WTC11 (cell line): ENCODE data around the gene HOXA2. TPM values are rescaled to one million over a fixed set of nuclear protein-coding genes. Genes with fewer than 3 reads are reported as not detected.

Source experiments
- ATAC-seq: fragments of 200-7000 bp; cut with Tn5 transposase; 2 replicates; pipeline ENCODE4 v1.10.0; 2021; ENCODE audit warnings: mild to moderate bottlenecking, moderate library complexity
- CTCF ChIA-PET: fragments of 300-600 bp; sonication (Branson Sonifier 250); formaldehyde crosslinking; loops from one replicate; lab custom pipeline; 2021; ENCODE audit warnings: antibody characterized with exemption; lab: Charles Lee
- POLR2A ChIA-PET: fragments of 350-600 bp; sonication (Branson Sonifier 250); formaldehyde crosslinking; loops from one replicate; lab custom pipeline; 2021; ENCODE audit warnings: antibody characterized with exemption; lab: Charles Lee
- DNase-seq: peaks from one replicate; pipeline ENCODE4 v3.0.0; 2021; ENCODE audit warnings: low spot score
- H3K27ac Mint-ChIP-seq: 2 replicates; pipeline ENCODE4 v1.8.0; 2021; ENCODE audit warnings: mixed read lengths
- H3K27me3 Mint-ChIP-seq: 2 replicates; pipeline ENCODE4 v1.8.0; 2021; ENCODE audit warnings: low read depth, mild to moderate bottlenecking, moderate library complexity, mixed read lengths
- H3K36me3 Mint-ChIP-seq: 2 replicates; pipeline ENCODE4 v1.8.0; 2021; ENCODE audit warnings: mixed read lengths
- H3K4me1 Mint-ChIP-seq: 2 replicates; pipeline ENCODE4 v1.8.0; 2022; ENCODE audit warnings: mixed read lengths
- H3K4me3 Mint-ChIP-seq: 2 replicates; pipeline ENCODE4 v1.8.0; 2021; ENCODE audit warnings: mild to moderate bottlenecking, moderate library complexity, mixed read lengths
- H3K9me3 Mint-ChIP-seq: 2 replicates; pipeline ENCODE4 v1.8.0; 2021; ENCODE audit warnings: mixed read lengths
- ATF1 ChIP-seq: sonication (generic); formaldehyde crosslinking; IDR thresholded peaks from 2 replicates; pipeline ENCODE4 v1.8.1; 2023; ENCODE audit warnings: mild to moderate bottlenecking, moderate library complexity, missing genetic modification reagents
- CREB1 ChIP-seq: sonication (generic); formaldehyde crosslinking; IDR thresholded peaks from 2 replicates; pipeline ENCODE4 v1.8.0; 2023; ENCODE audit warnings: mild to moderate bottlenecking, missing genetic modification reagents
- GABPB1 ChIP-seq: sonication (generic); formaldehyde crosslinking; IDR thresholded peaks from 2 replicates; pipeline ENCODE4 v1.8.1; 2023; ENCODE audit warnings: mild to moderate bottlenecking, missing genetic modification reagents
- JUN ChIP-seq: sonication (generic); formaldehyde crosslinking; IDR thresholded peaks from 2 replicates; pipeline ENCODE4 v1.8.0; 2023; ENCODE audit warnings: mild to moderate bottlenecking, missing genetic modification reagents
- NFATC4 ChIP-seq: fragments of 250-450 bp; sonication (Bioruptor Pico); IDR thresholded peaks from 2 replicates; pipeline ENCODE4 v1.9.0; 2021; ENCODE audit warnings: mild to moderate bottlenecking
- NR3C1 ChIP-seq: sonication (generic); formaldehyde crosslinking; conservative IDR thresholded peaks from 2 replicates; pipeline ENCODE4 v1.8.1; 2023; ENCODE audit warnings: low read depth, mild to moderate bottlenecking, missing genetic modification reagents
- OVOL2 ChIP-seq: fragments of 250-450 bp; sonication (Bioruptor Pico); IDR thresholded peaks from 2 replicates; pipeline ENCODE4 v1.9.0; 2021; ENCODE audit warnings: mild to moderate bottlenecking, borderline replicate concordance
- ZBTB21 ChIP-seq: sonication (generic); formaldehyde crosslinking; IDR thresholded peaks from 2 replicates; pipeline ENCODE4 v1.8.1; 2023; ENCODE audit warnings: mild to moderate bottlenecking, missing genetic modification reagents, borderline replicate concordance
- ZNF219 ChIP-seq: sonication (generic); formaldehyde crosslinking; IDR thresholded peaks from 2 replicates; pipeline ENCODE4 v1.8.0; 2023; ENCODE audit warnings: missing genetic modification reagents, mild to moderate bottlenecking, borderline replicate concordance
- ZNF232 ChIP-seq: sonication (generic); formaldehyde crosslinking; IDR thresholded peaks from 2 replicates; pipeline ENCODE4 v1.8.0; 2022; ENCODE audit warnings: mild to moderate bottlenecking, missing genetic modification reagents
- total RNA-seq: library from RNA; stranded (reverse); gene quantifications from 3 replicates; pipeline ENCODE4 v1.2.3, GENCODE V29; 2021
- TF ChIP-seq, protein P1 (sequence below): sonication (generic); formaldehyde crosslinking; IDR thresholded peaks from 2 replicates; pipeline ENCODE4 v1.8.1; 2023; ENCODE audit warnings: mild to moderate bottlenecking, missing genetic modification reagents, borderline replicate concordance
- TF ChIP-seq, protein P2 (sequence below): sonication (generic); formaldehyde crosslinking; IDR thresholded peaks from 2 replicates; pipeline ENCODE4 v1.8.1; 2023; ENCODE audit warnings: mild to moderate bottlenecking, missing genetic modification reagents, moderate library complexity
- TF ChIP-seq, protein P3 (sequence below): sonication (generic); formaldehyde crosslinking; IDR thresholded peaks from 2 replicates; pipeline ENCODE4 v1.8.1; 2022; ENCODE audit warnings: mild to moderate bottlenecking, missing genetic modification reagents, moderate library complexity, borderline replicate concordance
- TF ChIP-seq, protein P4 (sequence below): sonication (generic); formaldehyde crosslinking; IDR thresholded peaks from 2 replicates; pipeline ENCODE4 v1.8.0; 2022; ENCODE audit warnings: mild to moderate bottlenecking, missing genetic modification reagents
- TF ChIP-seq, protein P5 (sequence below): sonication (generic); formaldehyde crosslinking; IDR thresholded peaks from 2 replicates; pipeline ENCODE4 v1.8.0; 2023; ENCODE audit warnings: missing genetic modification reagents
- TF ChIP-seq, protein P6 (sequence below): fragments of 200-600 bp; IDR thresholded peaks from 2 replicates; pipeline ENCODE4 v1.8.0; 2022; ENCODE audit warnings: antibody characterized with exemption

Gene HOXA2
- total RNA-seq, 1 experiment from 2014 or later = not detected

DNA sequence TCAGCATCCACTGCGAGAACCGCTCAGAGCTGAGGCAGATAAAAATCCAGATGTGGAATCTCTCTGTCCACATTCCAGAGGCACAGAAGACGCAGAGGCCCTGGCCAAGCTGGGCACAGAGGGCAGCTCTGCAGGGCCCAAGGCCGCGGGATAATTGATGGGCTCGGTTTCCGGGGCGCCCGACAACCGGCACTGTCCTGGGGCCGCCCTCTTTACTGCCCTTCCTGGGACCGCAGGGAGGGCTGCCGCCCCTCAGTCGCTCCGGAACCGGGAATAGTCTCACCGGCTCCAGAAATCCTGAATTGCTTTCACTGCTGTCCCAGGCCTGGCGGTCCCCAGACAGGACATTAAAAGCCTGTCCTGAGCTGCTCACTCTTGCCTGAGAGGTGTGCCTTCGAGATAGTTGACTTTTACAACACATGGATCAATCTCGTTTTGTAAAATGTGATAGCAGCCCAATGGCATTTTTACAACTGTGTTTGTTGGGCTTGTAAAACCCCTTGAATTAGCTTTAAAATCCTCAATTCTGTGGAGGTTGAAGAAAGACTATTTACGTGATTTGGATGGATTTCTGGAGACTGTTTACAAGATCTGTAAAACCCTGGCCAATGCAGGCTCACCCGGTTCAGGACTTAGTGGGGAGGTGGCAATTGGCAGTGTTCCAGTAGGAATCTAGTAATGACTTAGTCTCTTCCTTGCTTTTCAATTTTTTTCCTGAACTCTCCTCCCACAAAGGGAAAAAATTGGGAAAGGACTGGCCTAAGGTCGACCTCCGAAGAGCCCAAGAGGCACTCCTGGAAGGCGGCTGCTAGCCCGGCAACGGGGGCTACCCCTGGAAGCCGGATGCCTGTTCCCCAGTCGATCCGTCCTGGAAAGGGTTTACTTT lies 46.5 kb upstream of the HOXA2 start:
- TF ChIP-seq, protein P1, sequence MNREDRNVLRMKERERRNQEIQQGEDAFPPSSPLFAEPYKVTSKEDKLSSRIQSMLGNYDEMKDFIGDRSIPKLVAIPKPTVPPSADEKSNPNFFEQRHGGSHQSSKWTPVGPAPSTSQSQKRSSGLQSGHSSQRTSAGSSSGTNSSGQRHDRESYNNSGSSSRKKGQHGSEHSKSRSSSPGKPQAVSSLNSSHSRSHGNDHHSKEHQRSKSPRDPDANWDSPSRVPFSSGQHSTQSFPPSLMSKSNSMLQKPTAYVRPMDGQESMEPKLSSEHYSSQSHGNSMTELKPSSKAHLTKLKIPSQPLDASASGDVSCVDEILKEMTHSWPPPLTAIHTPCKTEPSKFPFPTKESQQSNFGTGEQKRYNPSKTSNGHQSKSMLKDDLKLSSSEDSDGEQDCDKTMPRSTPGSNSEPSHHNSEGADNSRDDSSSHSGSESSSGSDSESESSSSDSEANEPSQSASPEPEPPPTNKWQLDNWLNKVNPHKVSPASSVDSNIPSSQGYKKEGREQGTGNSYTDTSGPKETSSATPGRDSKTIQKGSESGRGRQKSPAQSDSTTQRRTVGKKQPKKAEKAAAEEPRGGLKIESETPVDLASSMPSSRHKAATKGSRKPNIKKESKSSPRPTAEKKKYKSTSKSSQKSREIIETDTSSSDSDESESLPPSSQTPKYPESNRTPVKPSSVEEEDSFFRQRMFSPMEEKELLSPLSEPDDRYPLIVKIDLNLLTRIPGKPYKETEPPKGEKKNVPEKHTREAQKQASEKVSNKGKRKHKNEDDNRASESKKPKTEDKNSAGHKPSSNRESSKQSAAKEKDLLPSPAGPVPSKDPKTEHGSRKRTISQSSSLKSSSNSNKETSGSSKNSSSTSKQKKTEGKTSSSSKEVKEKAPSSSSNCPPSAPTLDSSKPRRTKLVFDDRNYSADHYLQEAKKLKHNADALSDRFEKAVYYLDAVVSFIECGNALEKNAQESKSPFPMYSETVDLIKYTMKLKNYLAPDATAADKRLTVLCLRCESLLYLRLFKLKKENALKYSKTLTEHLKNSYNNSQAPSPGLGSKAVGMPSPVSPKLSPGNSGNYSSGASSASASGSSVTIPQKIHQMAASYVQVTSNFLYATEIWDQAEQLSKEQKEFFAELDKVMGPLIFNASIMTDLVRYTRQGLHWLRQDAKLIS = no peak
- TF ChIP-seq CREB1 (CRISPR knock-in tag) (no peak), ATF1 (no peak), ZNF232 (CRISPR knock-in tag) (no peak), JUN (CRISPR knock-in tag) (no peak), NFATC4 (CRISPR knock-in tag) (no peak), OVOL2 (CRISPR knock-in tag) (no peak), GABPB1 (CRISPR knock-in tag) (no peak), ZNF219 (CRISPR knock-in tag) (no peak), NR3C1 (no peak), ZBTB21 (no peak)
- TF ChIP-seq, protein P2, sequence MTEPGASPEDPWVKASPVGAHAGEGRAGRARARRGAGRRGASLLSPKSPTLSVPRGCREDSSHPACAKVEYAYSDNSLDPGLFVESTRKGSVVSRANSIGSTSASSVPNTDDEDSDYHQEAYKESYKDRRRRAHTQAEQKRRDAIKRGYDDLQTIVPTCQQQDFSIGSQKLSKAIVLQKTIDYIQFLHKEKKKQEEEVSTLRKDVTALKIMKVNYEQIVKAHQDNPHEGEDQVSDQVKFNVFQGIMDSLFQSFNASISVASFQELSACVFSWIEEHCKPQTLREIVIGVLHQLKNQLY = no peak
- TF ChIP-seq, protein P3, sequence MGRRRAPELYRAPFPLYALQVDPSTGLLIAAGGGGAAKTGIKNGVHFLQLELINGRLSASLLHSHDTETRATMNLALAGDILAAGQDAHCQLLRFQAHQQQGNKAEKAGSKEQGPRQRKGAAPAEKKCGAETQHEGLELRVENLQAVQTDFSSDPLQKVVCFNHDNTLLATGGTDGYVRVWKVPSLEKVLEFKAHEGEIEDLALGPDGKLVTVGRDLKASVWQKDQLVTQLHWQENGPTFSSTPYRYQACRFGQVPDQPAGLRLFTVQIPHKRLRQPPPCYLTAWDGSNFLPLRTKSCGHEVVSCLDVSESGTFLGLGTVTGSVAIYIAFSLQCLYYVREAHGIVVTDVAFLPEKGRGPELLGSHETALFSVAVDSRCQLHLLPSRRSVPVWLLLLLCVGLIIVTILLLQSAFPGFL (CRISPR knock-in tag) = no peak
- TF ChIP-seq, protein P4, sequence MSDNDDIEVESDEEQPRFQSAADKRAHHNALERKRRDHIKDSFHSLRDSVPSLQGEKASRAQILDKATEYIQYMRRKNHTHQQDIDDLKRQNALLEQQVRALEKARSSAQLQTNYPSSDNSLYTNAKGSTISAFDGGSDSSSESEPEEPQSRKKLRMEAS (CRISPR knock-in tag) = no peak
- TF ChIP-seq, protein P5, sequence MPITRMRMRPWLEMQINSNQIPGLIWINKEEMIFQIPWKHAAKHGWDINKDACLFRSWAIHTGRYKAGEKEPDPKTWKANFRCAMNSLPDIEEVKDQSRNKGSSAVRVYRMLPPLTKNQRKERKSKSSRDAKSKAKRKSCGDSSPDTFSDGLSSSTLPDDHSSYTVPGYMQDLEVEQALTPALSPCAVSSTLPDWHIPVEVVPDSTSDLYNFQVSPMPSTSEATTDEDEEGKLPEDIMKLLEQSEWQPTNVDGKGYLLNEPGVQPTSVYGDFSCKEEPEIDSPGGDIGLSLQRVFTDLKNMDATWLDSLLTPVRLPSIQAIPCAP (CRISPR knock-in tag) = no peak
- TF ChIP-seq, protein P6, sequence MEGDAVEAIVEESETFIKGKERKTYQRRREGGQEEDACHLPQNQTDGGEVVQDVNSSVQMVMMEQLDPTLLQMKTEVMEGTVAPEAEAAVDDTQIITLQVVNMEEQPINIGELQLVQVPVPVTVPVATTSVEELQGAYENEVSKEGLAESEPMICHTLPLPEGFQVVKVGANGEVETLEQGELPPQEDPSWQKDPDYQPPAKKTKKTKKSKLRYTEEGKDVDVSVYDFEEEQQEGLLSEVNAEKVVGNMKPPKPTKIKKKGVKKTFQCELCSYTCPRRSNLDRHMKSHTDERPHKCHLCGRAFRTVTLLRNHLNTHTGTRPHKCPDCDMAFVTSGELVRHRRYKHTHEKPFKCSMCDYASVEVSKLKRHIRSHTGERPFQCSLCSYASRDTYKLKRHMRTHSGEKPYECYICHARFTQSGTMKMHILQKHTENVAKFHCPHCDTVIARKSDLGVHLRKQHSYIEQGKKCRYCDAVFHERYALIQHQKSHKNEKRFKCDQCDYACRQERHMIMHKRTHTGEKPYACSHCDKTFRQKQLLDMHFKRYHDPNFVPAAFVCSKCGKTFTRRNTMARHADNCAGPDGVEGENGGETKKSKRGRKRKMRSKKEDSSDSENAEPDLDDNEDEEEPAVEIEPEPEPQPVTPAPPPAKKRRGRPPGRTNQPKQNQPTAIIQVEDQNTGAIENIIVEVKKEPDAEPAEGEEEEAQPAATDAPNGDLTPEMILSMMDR = no peak
- ATAC-seq (no peak), DNase-seq (no peak)
- H3K27ac Mint-ChIP-seq = no peak overlapping the region
- ChIA-PET POLR2A (no interaction called here), CTCF (interaction anchor here (2.3 to 4.0 kb wide), 3 partner anchors 12 to 31 kb away, joined by 8 to 74 read pairs (median 46); no protein-coding TSS in a partner anchor)
- no peaks in the 10 kb centered on the region for H3K36me3 Mint-ChIP-seq
- peaks cover 24% of the 10 kb centered on the region for H3K4me1 Mint-ChIP-seq
- H3K9me3 Mint-ChIP-seq = no peaks in the 10 kb centered on the region
- H3K27me3 Mint-ChIP-seq = peaks cover 100% of the 10 kb centered on the region
- no peak overlapping the region for H3K4me3 Mint-ChIP-seq
